GM10248 (cell line): ENCODE data around the gene SPIRE1.
"Not testable (repeated sequence)": the region's sequence is repeated elsewhere in the genome, so short reads cannot be mapped to it uniquely, and the experiment has no call there.

ENCODE experiments used
- CTCF ChIA-PET: fragments of 300-600 bp; sonication (Branson Sonifier 250); formaldehyde crosslinking; extraction: SDS; loops from one replicate; lab custom pipeline; 2021; ENCODE audit warnings: antibody characterized with exemption; lab: Yijun Ruan, JAX
- POLR2A ChIA-PET: fragments of 350-650 bp; sonication (Branson Sonifier 250); formaldehyde crosslinking; extraction: SDS; loops from one replicate; lab custom pipeline; 2020; ENCODE audit warnings: antibody characterized with exemption; lab: Yijun Ruan, JAX
- DNase-seq: peaks from one replicate; pipeline ENCODE4 v3.0.0; 2012; ENCODE audit errors: extremely low spot score
- CTCF ChIP-seq: IDR thresholded peaks from 2 replicates; pipeline ENCODE4 v1.5.1; 2012; ENCODE audit warnings: mild to moderate bottlenecking, low read depth; ENCODE audit errors: extremely low read depth, missing control alignments, control extremely low read depth

The SPIRE1 gene

DNA sequence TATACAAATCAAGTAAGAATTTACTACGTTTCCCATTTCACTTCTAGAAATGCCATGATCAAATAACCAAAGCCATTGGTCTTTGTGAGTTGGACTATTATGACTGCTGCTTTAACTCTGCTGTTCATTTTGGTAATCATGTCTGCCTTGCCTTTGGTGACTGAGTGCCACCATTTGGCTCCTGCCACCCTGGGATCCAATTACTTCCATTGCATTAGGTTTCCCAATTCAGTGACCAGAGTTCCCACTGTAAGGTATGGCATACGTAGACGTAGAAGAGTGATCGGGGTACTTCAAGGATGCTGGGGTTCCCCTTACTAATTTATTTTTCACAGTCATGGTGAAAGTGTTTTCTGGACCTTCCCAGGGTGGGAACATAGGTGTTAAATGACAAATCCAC, 90.1 kb downstream of the SPIRE1 start:
- ChIA-PET CTCF (no interaction called here), POLR2A (no interaction called here)
- TF ChIP-seq CTCF: no peak
- no peak for DNase-seq

GRCh38 chr18:12564861-12565260, 93.0 kb downstream of the SPIRE1 start:
- CTCF ChIA-PET: no interaction called here
- no peak for TF ChIP-seq CTCF
- DNase-seq: no peak
- POLR2A ChIA-PET: no interaction called here

GRCh38 chr18:12564378-12564777, 93.5 kb downstream of the SPIRE1 start:
- TF ChIP-seq CTCF: no peak
- no peak for DNase-seq
- ChIA-PET POLR2A (no interaction called here), CTCF (no interaction called here)

DNA sequence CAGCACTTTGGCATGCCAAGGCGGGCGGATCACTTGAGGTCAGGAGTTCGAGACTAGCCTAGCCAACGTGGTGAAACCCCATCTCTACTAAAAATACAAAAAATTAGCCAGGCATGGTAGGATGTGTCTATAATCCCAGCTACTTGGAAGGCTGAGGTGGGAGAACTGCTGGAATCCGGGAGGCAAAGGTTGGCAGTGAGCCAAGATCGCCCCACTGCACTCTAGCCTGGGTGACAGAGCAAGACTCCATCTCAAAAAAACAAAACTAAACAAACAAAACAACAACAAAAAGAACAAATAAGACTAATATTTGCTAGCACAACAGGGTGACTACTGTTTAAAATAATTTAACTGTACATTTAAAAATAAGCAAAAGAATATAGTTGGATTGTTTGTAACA, 97.3 kb downstream of the SPIRE1 start:
- DNase-seq, CTCF ChIA-PET, POLR2A ChIA-PET: not testable (repeated sequence)

DNA sequence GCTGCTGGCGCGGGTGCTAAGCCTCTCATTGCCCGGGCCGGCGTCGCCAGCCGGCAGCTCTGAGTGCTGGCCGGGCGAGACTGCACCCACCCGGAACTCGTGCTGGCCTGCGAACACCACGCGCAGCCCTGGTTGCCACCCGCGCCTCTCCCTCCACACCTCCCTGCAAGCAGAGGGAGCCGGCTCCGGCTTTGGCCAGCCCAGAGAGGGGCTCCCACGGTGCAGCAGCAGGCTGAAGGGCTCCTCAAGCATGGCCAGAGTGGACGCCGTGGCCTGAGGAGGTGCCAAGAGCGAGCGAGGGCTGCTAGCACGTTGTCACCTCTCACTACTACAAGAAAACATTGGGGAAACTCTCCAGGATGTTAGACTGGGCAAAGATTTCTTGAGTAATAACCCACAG, 98.6 kb downstream of the SPIRE1 start:
- no peak for TF ChIP-seq CTCF
- ChIA-PET CTCF (no interaction called here), POLR2A (no interaction called here)
- DNase-seq: no peak

- no peak for TF ChIP-seq CTCF
- CTCF ChIA-PET: no interaction called here
- POLR2A ChIA-PET: no interaction called here
- DNase-seq: no peak
Measured at GRCh38 chr18:12556946-12557806, 100.7 kb downstream of the SPIRE1 start.

DNA sequence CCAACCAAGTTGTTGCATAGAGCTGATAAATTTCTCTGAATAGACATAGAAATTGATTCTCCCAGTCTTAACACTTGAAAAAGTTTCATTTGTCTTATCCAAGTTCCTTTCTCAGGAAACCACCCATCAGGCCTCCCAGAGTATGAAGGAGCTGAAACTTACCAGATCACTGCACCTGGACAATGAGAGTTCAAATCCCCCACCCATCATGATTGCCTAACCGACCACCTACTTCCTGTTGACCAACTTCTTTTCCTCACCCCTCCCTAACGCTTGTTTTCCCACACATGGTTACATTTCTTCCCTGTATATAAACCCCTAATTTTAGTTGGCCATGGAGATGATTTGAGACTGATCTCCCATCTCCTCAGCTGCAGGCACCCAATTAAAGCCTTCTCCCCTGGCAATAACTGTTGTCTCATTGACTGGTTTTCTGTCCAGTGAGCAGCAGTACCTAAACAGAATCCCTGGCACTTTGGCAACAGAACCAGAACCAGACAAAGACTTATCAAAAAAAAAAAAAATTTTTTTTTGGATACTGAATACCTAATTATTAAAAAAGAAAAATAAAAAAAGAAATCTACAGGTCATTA, 103.0 kb downstream of the SPIRE1 start:
- TF ChIP-seq CTCF: no peak
- ChIA-PET CTCF (interaction anchor here (1.3 kb wide), 1 partner anchor 19 kb away, joined by 3 read pairs; no protein-coding TSS in a partner anchor), POLR2A (no interaction called here)
- no peak for DNase-seq
